Gastrocnemius medialis (tissue), 4 donors: Measurements from ENCODE around the gene NR1D2.

Experiments
- POLR2A ChIP-seq, 2 donors: fragments of 450-650 bp; IDR thresholded peaks; one replicate each; pipeline ENCODE4 v1.6.1; 2017; ENCODE audit warnings: antibody characterized with exemption in 2 of 2, mild to moderate bottlenecking in 2 of 2, moderate library complexity in 2 of 2
- TF ChIP-seq, protein P1 (sequence below), 5 experiments: fragments of 450-650 bp in 3 of 5; fragments of 200-600 bp in 2 of 5; sonication (generic) in 2 of 5; IDR thresholded peaks in 4 of 5; conservative IDR thresholded peaks in 1 of 5; 1 replicate in 4 of 5; 2 replicates in 1 of 5; pipeline ENCODE4 v1.5.1; 2016 to 2019; ENCODE audit warnings: antibody characterized with exemption in 5 of 5, mild to moderate bottlenecking in 3 of 5, moderate library complexity in 3 of 5

DNA sequence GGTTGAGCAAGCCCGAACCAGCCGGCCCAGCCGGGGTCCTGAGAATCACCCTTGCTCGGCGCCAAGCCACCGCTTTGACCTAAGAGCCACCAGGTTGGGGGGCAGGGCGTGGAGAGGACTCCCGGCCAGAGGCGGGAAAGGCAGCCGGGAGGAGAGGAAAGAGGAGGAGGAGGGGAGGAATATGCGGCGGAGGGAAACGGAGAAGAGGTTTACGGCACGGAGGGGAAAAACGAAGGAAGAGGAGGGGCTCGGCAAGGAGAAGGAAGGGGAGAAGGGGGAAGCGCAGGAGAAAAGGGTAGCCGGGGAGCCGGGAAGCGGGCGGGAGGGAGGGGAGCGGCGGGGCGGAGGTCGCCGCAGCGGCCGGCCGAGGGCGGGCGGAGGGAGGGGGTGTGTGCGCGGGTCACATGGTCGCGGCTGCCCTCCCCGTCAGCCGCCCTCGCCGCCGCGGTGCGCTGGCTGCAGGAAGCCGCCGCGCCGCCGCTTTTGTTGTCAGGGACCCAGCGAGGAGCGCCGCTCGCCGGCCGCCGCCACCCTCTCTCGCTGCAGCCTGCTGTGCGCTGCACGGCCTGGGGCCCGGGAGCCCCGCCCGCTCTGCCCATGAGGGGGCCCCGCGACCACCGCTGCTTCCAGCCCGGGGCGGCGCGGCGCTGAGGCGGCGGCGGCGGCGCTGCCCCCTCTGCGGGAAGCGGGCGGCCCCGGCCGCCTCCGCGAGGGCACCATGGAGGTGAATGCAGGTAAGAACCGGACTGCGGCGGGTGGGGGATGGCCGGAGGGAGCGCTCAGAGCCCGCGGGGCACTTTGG lies at the start of gene NR1D2:
- TF ChIP-seq, protein P1, sequence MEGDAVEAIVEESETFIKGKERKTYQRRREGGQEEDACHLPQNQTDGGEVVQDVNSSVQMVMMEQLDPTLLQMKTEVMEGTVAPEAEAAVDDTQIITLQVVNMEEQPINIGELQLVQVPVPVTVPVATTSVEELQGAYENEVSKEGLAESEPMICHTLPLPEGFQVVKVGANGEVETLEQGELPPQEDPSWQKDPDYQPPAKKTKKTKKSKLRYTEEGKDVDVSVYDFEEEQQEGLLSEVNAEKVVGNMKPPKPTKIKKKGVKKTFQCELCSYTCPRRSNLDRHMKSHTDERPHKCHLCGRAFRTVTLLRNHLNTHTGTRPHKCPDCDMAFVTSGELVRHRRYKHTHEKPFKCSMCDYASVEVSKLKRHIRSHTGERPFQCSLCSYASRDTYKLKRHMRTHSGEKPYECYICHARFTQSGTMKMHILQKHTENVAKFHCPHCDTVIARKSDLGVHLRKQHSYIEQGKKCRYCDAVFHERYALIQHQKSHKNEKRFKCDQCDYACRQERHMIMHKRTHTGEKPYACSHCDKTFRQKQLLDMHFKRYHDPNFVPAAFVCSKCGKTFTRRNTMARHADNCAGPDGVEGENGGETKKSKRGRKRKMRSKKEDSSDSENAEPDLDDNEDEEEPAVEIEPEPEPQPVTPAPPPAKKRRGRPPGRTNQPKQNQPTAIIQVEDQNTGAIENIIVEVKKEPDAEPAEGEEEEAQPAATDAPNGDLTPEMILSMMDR (IDR thresholded peaks at IDR 0.05 in 4 of 5, conservative IDR thresholded peaks at IDR 0.05 in 1 of 5): peak in 1 of 5 experiments; percentile 16
- peak; percentile 87 to 92 for TF ChIP-seq POLR2A (IDR thresholded peaks at IDR 0.05)
